Measurements from ENCODE around the gene BACH2.

Gene BACH2

DNA sequence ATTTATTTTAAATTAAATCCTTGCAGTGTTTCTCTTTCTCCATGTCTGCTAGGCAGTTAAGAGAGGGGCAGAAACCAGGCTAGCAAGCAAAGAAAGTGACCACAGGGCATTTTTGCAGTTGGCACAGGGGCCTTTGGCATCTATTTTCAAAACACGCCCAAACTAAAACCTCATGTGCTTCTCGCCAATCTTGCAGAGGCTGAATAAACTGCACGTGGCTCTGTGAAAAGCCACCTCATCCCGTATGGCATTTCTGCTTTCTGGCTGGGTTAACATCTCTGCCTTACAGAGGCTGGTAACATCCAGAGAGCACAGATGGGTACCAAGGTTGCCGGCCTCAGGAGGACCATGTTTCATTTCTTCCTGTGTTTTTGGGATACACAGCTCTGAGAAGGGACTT is 347.8 kb downstream of the BACH2 start:
- no peak for TF ChIP-seq CTCF (IDR thresholded peaks at IDR 0.05; ENCODE audit: low read depth, low read length)
- no peak overlapping the region for H3K4me3 ChIP-seq (ENCODE audit: low read depth, low read length)

DNA sequence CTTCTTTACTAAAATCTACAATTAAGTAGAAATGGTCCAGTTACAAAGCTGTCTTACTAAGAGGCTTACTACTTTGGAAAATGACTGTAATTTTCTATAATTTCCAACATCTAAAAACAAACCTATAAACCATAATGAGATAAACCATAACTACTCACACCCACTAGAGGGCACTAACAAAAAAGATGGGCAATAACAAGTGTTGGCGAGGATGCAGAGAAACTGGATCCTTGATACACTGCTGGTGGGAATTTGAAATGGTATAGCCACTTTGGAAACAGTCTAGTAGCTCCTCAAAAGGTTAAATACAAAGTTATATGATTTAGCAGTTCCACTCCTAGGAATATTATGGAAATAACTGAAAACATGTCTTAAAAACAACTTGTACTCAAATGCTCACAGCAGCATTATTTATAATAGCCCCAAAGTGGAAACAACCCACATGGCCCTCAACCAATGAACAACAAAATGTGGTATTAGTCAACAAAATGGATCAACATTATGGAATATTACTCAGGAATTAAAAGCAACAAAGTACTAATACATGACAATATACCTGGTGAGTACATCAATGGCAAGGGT is 351.7 kb downstream of the BACH2 start:
- no peak overlapping the region for H3K4me3 ChIP-seq (ENCODE audit: low read depth, low read length)
- TF ChIP-seq CTCF (IDR thresholded peaks at IDR 0.05; ENCODE audit: low read depth, low read length) = peak; percentile 15; the same call in 1 of the 2 replicates

GRCh38 chr6:89944181-89944755 is 352.4 kb downstream of the BACH2 start:
- no peak for TF ChIP-seq CTCF (IDR thresholded peaks at IDR 0.05; ENCODE audit: low read depth, low read length)
- no peak overlapping the region for H3K4me3 ChIP-seq (ENCODE audit: low read depth, low read length)

- TF ChIP-seq CTCF (IDR thresholded peaks at IDR 0.05; ENCODE audit: low read depth, low read length) = no peak
- no peak overlapping the region for H3K4me3 ChIP-seq (ENCODE audit: low read depth, low read length)
Measured at GRCh38 chr6:89942601-89943000, 354.0 kb downstream of the BACH2 start.

- no peak for TF ChIP-seq CTCF (IDR thresholded peaks at IDR 0.05; ENCODE audit: low read depth, low read length)
Measured at GRCh38 chr6:89941763-89942497, 354.7 kb downstream of the BACH2 start.

GRCh38 chr6:89941031-89941762 is 355.4 kb downstream of the BACH2 start:
- H3K4me3 ChIP-seq (ENCODE audit: low read depth, low read length) = no peak overlapping the region
- TF ChIP-seq CTCF (IDR thresholded peaks at IDR 0.05; ENCODE audit: low read depth, low read length) = no peak

More at GRCh38 chr6:89941763-89942497, 354.7 kb downstream of the BACH2 start:
- no peak overlapping the region for H3K4me3 ChIP-seq (ENCODE audit: low read depth, low read length)
